ENCODE measurements around the gene TPSD1.
"Not testable (repeated sequence)": the region's sequence is repeated elsewhere in the genome, so short reads cannot be mapped to it uniquely, and the experiment has no call there.

The TPSD1 gene

GRCh38 chr16:1282324-1282973 is 26.6 kb downstream of the TPSD1 start:
- DNase-seq (ENCODE audit: low read depth): no peak

- DNase-seq (ENCODE audit: low read depth): no peak
These were observed 27.4 kb downstream of the TPSD1 start for GRCh38 chr16:1283296-1283695.

GRCh38 chr16:1283996-1284616 is 28.2 kb downstream of the TPSD1 start:
- DNase-seq (ENCODE audit: low read depth): no peak

GRCh38 chr16:1285669-1286512 is 30.0 kb downstream of the TPSD1 start:
- DNase-seq (ENCODE audit: low read depth): no peak

GRCh38 chr16:1286513-1287094 is 30.7 kb downstream of the TPSD1 start:
- no peak for DNase-seq (ENCODE audit: low read depth)

- DNase-seq (ENCODE audit: low read depth): no peak
These were observed 32.3 kb downstream of the TPSD1 start for GRCh38 chr16:1287982-1288670.

- no peak for DNase-seq (ENCODE audit: low read depth)
These were observed 33.1 kb downstream of the TPSD1 start for GRCh38 chr16:1288813-1289476.

- DNase-seq (ENCODE audit: low read depth): no peak
These were observed 33.6 kb downstream of the TPSD1 start for GRCh38 chr16:1289477-1289866.

- no peak for DNase-seq (ENCODE audit: low read depth)
These were observed 34.2 kb downstream of the TPSD1 start for GRCh38 chr16:1290063-1290501.

- no peak for DNase-seq (ENCODE audit: low read depth)
These were observed 35.1 kb downstream of the TPSD1 start for GRCh38 chr16:1290860-1291575.

GRCh38 chr16:1291576-1291974 is 35.7 kb downstream of the TPSD1 start:
- DNase-seq (ENCODE audit: low read depth): no peak

GRCh38 chr16:1292208-1292607 is 36.3 kb downstream of the TPSD1 start:
- not testable (repeated sequence) for DNase-seq (ENCODE audit: low read depth)

GRCh38 chr16:1292808-1293207 is 36.9 kb downstream of the TPSD1 start:
- DNase-seq (ENCODE audit: low read depth): not testable (repeated sequence)

- DNase-seq (ENCODE audit: low read depth): no peak
These were observed 38.2 kb downstream of the TPSD1 start for GRCh38 chr16:1293921-1294656.

GRCh38 chr16:1295465-1295864 is 39.6 kb downstream of the TPSD1 start:
- DNase-seq (ENCODE audit: low read depth): no peak

GRCh38 chr16:1296688-1297017 is 40.8 kb downstream of the TPSD1 start:
- DNase-seq (ENCODE audit: low read depth): not testable (repeated sequence)

GRCh38 chr16:1297018-1297696 is 41.3 kb downstream of the TPSD1 start:
- DNase-seq (ENCODE audit: low read depth): peak; percentile 66

- DNase-seq (ENCODE audit: low read depth): no peak
These were observed 42.5 kb downstream of the TPSD1 start for GRCh38 chr16:1298406-1298805.

GRCh38 chr16:1299012-1299867 is 43.4 kb downstream of the TPSD1 start:
- DNase-seq (ENCODE audit: low read depth): no peak

Data from EH (cell line).